Stomach (tissue), 4 donors: ENCODE measurements around the gene NASP.

Experiments
- POLR2A ChIP-seq, 4 donors: fragments of 450-650 bp; IDR thresholded peaks; one replicate each; pipeline ENCODE4 v1.6.1; 2016; ENCODE audit warnings: antibody characterized with exemption in 4 of 4, control low read depth in 2 of 4, mild to moderate bottlenecking in 1 of 4, moderate library complexity in 1 of 4
- POLR2AphosphoS5 ChIP-seq, 3 donors: sonication (generic); formaldehyde crosslinking; IDR thresholded peaks; one replicate each; pipeline ENCODE4 v1.6.1; 2016; ENCODE audit warnings: antibody characterized with exemption in 3 of 3
- TF ChIP-seq, protein P1 (sequence below), 7 experiments: fragments of 450-650 bp in 4 of 7; fragments of 200-600 bp in 3 of 7; sonication (generic) in 3 of 7; IDR thresholded peaks; one replicate each; pipeline ENCODE4 v1.5.1; 2016 to 2019; ENCODE audit warnings: antibody characterized with exemption in 7 of 7, control low read depth in 2 of 7, mild to moderate bottlenecking in 1 of 7

DNA sequence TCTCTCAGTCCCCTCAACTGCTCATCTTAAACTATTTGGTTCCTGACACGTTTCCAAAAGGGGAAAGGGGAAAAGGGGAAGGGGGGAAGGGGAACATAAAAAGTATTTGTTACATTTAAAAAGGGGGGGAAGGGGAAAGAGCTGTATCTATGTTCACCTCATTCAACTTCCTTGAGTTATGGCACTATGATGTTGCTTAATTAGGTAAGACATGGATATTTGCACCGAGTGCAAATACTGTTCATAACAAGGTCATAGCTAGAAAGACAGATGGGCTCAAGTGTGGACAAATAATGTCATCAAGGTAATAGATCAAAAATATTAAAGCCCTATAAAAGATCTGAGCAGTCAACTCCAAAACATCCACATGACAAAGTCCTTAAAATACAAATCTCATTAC is 76.5 kb downstream of the NASP start:
- TF ChIP-seq, protein P1, sequence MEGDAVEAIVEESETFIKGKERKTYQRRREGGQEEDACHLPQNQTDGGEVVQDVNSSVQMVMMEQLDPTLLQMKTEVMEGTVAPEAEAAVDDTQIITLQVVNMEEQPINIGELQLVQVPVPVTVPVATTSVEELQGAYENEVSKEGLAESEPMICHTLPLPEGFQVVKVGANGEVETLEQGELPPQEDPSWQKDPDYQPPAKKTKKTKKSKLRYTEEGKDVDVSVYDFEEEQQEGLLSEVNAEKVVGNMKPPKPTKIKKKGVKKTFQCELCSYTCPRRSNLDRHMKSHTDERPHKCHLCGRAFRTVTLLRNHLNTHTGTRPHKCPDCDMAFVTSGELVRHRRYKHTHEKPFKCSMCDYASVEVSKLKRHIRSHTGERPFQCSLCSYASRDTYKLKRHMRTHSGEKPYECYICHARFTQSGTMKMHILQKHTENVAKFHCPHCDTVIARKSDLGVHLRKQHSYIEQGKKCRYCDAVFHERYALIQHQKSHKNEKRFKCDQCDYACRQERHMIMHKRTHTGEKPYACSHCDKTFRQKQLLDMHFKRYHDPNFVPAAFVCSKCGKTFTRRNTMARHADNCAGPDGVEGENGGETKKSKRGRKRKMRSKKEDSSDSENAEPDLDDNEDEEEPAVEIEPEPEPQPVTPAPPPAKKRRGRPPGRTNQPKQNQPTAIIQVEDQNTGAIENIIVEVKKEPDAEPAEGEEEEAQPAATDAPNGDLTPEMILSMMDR (IDR thresholded peaks at IDR 0.05), result no peak
- TF ChIP-seq POLR2A (IDR thresholded peaks at IDR 0.05) (no peak), POLR2AphosphoS5 (IDR thresholded peaks at IDR 0.05) (no peak)
